Calu3 (cell line): ENCODE measurements around the gene MKRN1. TPM values are rescaled to one million over a fixed set of nuclear protein-coding genes. Genes with fewer than 3 reads are reported as not detected.

Experiments used
- BruUV-seq: library from RNA; stranded (reverse); fragments of 400-500 nt; replicated peaks from 2 replicates; lab custom pipeline; 2021; lab: Mats Ljungman, UMichigan
- CTCF ChIA-PET: fragments of 300-600 bp; sonication (Branson Sonifier 250); formaldehyde crosslinking; loops from one replicate; lab custom pipeline; 2022; ENCODE audit warnings: antibody characterized with exemption; lab: Charles Lee
- DNase-seq: peaks from one replicate; pipeline ENCODE4 v3.0.0; 2022
- H3K27ac Mint-ChIP-seq: one replicate; pipeline ENCODE4 v1.8.0; 2022; ENCODE audit warnings: mixed read lengths; ENCODE audit not compliant: unreplicated experiment
- H3K27me3 Mint-ChIP-seq: one replicate; pipeline ENCODE4 v1.8.0; 2022; ENCODE audit warnings: mixed read lengths; ENCODE audit not compliant: unreplicated experiment
- H3K36me3 Mint-ChIP-seq: one replicate; pipeline ENCODE4 v1.8.0; 2022; ENCODE audit warnings: mild to moderate bottlenecking, moderate library complexity, mixed read lengths; ENCODE audit not compliant: insufficient read depth, unreplicated experiment
- H3K4me1 Mint-ChIP-seq: one replicate; pipeline ENCODE4 v1.8.0; 2022; ENCODE audit warnings: mild to moderate bottlenecking, low read depth, mixed read lengths; ENCODE audit not compliant: unreplicated experiment
- H3K4me3 Mint-ChIP-seq: one replicate; pipeline ENCODE4 v1.8.0; 2022; ENCODE audit warnings: mild to moderate bottlenecking, low read depth, moderate library complexity, mixed read lengths; ENCODE audit not compliant: unreplicated experiment
- H3K9me3 Mint-ChIP-seq: one replicate; pipeline ENCODE4 v1.8.0; 2022; ENCODE audit warnings: low read depth, mixed read lengths; ENCODE audit not compliant: unreplicated experiment
- CTCF ChIP-seq: fragments of 200-600 bp; IDR thresholded peaks from one replicate; pipeline ENCODE4 v1.8.0; 2022; ENCODE audit warnings: antibody characterized with exemption; ENCODE audit not compliant: unreplicated experiment
- intact Hi-C: fragments of 100-400 bp; cut with micrococcal nuclease; formaldehyde crosslinking; loops from one replicate; pipeline ENCODE4 v1.10.0; 2022; ENCODE audit not compliant: unreplicated experiment
- total RNA-seq: library from RNA; stranded (reverse); gene quantifications from 2 replicates; pipeline ENCODE4 v1.2.3, GENCODE V29; 2022

Gene MKRN1
- total RNA-seq, 1 experiment from 2014 or later = 85.3 TPM

GRCh38 chr7:140415361-140415760 is 63.9 kb downstream of the MKRN1 start:
- no TSS peak for BruUV-seq
- TF ChIP-seq CTCF = no peak

GRCh38 chr7:140404565-140405065 is 74.7 kb downstream of the MKRN1 start:
- Mint-ChIP-seq H3K27ac (no peak overlapping the region), H3K4me3 (peak overlapping the region; percentile 98), H3K9me3 (no peaks in the 10 kb centered on the region), H3K27me3 (no peaks in the 10 kb centered on the region), H3K4me1 (peaks cover 23% of the 10 kb centered on the region), H3K36me3 (peaks cover 12% of the 10 kb centered on the region)
- CTCF ChIA-PET = interaction anchor here (0.6 kb wide), 1 partner anchor 251 kb away, joined by 4 read pairs; no protein-coding TSS in a partner anchor
- no peak for DNase-seq
- no TSS peak for BruUV-seq
- no peak for TF ChIP-seq CTCF
- intact Hi-C loops = no loop called here

More at GRCh38 chr7:140415361-140415760, 63.9 kb downstream of the MKRN1 start:
- Mint-ChIP-seq H3K27me3 (no peaks in the 10 kb centered on the region), H3K27ac (no peak overlapping the region), H3K4me3 (no peak overlapping the region), H3K36me3 (no peaks in the 10 kb centered on the region), H3K4me1 (no peaks in the 10 kb centered on the region), H3K9me3 (no peaks in the 10 kb centered on the region)
- intact Hi-C loops = no loop called here
- DNase-seq = no peak
- CTCF ChIA-PET = no interaction called here

DNA sequence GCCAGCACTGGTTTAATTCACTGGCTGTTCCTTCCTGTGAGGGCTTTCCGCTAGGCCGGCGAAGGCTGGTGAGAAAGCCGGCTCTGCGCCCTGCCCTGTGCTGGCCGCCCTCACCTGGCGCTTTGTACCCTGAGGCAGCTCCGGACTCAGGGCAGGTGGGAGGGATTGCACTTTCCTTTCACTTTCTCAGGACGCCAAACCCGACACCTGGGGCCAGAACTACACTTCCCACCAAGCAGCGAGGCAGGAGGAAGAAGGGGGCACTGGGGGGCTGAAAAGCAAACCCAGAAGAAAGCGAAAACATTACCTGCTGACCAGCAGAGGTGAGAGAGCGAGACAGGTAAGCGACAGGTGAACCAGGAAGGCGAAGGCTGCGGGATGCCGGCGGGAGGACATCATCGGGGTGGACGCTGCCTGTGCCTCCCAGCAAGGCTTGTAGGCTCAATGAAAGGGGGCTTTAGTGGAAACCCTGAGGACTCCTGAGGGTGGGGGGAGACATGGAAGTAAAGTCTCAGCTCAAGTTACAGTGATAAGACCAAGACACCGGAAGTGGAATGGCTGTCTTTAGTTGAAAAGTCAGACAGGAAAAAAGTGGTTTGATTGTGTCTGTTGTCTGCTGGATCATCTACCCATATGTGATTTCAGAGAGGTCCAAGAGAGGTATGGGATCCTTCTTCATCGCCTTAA is 75.3 kb downstream of the MKRN1 start, which contains the start of gene RAB19:
RAB19 (plus strand) TSS at position 181 of the 687 bp plus-strand sequence. CDS start 3,589 bp downstream, outside the sequence.
- Mint-ChIP-seq H3K4me1 (peaks cover 23% of the 10 kb centered on the region), H3K36me3 (peaks cover 12% of the 10 kb centered on the region), H3K27ac (peak within 1 kb of the TSS; percentile 94), H3K27me3 (no peaks in the 10 kb centered on the region), H3K4me3 (peak within 1 kb of the TSS; percentile 98), H3K9me3 (no peaks in the 10 kb centered on the region)
- CTCF ChIA-PET = interaction anchor here (0.5 kb wide), 1 partner anchor 24 kb away, joined by 3 read pairs; no protein-coding TSS in a partner anchor
- peak; percentile 72 for DNase-seq
- TSS peak; percentile 51 for BruUV-seq
- no peak for TF ChIP-seq CTCF
- intact Hi-C loops = no loop called here

Other genes starting within 250 kb of the MKRN1 start
- gene SLC37A3, start 81.0 kb downstream of the MKRN1 start, total RNA-seq = 62.5 and 65.2 TPM in 2 replicates
- gene RAB19, start 75.4 kb downstream of the MKRN1 start, total RNA-seq = 4.7 and 7.1 TPM in 2 replicates
- gene DENND2A, start 161.3 kb upstream of the MKRN1 start, total RNA-seq = not detected in 2 replicates
- gene ADCK2, start 193.4 kb upstream of the MKRN1 start, total RNA-seq = 12.6 and 13.1 TPM in 2 replicates
- 128 and 132 TPM in 2 replicates for gene NDUFB2, start 217.2 kb upstream of the MKRN1 start, total RNA-seq